Measurements from ENCODE around the gene CBARP.
A peak's percentile ranks its signal among the peaks of the same experiment; 100 is the strongest.

The CBARP gene, protein sequence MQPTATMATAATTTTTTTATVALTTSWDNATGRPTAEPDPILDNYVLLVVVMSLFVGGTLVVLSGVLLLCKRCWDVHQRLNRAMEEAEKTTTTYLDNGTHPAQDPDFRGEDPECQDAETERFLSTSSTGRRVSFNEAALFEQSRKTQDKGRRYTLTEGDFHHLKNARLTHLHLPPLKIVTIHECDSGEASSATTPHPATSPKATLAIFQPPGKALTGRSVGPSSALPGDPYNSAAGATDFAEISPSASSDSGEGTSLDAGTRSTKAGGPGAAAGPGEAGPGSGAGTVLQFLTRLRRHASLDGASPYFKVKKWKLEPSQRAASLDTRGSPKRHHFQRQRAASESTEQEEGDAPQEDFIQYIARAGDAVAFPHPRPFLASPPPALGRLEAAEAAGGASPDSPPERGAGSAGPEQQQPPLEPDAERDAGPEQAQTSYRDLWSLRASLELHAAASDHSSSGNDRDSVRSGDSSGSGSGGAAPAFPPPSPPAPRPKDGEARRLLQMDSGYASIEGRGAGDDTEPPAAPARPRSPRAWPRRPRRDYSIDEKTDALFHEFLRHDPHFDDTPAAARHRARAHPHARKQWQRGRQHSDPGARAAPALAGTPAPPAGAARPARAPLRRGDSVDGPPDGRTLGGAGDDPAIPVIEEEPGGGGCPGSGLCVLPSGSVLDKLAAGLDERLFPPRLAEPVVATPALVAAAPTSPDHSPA

DNA sequence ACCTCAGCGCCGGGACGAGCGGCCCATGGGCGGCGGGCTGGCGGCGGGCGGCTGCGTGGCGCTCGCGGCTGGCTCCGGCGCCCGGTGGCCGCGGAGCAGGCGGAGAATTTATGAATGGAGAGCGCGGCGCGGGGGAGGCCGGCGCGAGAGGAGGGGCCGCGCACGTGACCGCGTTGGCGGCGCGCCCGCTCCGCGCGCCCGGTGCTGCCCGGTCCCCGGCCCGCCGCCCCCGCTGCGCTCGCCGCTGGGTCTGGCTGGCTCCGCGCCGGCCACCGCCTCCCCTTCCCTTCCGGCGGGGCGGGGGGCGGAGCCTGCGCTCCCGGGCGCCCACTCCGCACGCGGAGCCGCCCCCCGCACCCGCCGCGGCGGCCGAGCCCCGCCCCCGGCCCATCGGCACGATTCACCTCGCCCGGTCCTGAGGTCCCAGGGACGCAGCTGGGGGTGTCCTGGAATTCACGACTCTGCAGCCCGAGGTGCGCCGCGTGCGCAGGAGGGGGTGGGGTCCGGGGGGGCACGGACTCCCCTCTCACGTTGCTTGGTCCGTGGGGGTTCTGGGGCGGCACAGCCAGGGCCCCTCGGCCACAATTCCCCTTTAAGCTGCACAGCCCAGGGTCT, at the start of gene CBARP:
Gene CBARP (minus strand): TSS at position 252 of the 615 bp plus-strand sequence. CDS start 1,905 bp downstream, outside the sequence.
- DNase-seq (ENCODE audit: low read depth in 2 of 2, low spot score in 1 of 2): no peak

DNA sequence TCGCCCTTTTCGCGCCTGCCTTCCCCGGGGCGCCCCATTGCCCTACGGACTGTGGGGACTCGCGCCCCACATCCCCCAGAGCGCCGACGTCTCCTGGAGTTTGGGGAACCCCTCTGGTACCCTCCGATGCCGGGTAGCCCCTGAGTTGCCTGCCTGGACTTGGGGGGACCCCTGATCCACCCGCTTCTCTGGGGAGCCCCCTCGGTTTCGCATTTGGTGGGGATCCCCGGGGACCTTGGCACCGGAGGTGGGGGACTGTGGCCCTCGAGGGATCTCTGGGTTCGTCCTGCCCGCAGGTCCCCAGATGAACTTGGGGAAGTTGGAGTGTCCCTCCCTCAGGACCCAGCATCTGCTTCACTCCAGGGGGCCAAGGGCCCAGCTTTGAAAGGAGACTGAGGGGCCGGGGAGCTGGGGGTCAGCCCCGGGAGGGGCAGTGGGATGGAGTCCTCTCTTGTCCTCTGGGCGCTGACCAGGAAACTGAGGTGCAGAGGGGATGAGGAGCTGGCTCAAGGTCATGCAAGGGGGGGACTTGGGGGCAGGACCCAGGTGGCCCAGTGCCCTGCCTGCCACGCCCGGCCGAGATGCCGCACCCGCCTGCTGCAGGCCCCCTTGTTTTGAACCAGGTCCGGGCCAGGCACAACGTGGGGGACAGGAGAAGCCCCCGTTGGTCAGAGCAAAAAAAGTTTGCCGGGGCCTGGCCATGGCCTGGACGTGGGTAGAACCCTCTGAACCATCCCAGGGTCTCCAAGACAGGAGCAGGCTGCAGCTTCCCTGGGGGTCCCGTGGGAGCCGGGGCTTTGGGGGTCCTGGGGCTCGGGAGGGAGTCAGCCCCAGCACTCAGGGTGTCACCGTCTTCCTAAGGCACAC, 48.9 kb upstream of the CBARP start:
- DNase-seq (ENCODE audit: low read depth in 2 of 2, low spot score in 1 of 2): no peak

DNA sequence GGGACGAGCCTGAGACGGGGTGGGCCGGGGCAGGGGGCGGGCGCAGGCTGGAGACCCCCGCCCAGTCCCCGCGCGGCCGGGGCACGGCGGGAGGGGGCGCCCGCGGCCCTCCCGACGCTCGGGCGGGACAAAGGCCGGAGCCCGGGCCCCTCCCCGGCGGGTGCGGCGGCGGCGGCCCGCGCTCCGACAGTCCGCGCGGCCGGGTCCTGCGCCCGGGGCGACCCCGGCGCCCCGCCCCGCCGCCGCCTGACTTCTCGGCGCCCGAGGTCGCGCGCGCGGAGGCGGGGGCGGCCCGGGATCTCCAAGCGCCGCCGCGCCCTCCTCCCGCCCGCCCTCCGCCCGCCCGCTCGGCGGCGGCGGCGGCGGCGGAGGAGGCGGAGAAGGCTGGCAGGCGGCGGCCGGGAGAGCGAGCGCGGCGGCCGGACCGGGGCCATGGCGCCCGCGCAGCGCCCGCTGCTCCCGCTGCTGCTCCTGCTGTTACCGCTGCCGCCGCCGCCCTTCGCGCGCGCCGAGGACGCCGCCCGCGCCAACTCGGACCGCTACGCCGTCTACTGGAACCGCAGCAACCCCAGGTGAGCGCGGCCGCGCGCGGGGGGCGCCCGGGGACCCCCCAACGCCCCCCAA, 48.0 kb upstream of the CBARP start, which contains the start of gene EFNA2:
Gene EFNA2 (plus strand): TSS at position 137 of the 624 bp plus-strand sequence. CDS start 296 bp downstream, at position 433.
- no peak for DNase-seq (ENCODE audit: low read depth in 2 of 2, low spot score in 1 of 2)

DNA sequence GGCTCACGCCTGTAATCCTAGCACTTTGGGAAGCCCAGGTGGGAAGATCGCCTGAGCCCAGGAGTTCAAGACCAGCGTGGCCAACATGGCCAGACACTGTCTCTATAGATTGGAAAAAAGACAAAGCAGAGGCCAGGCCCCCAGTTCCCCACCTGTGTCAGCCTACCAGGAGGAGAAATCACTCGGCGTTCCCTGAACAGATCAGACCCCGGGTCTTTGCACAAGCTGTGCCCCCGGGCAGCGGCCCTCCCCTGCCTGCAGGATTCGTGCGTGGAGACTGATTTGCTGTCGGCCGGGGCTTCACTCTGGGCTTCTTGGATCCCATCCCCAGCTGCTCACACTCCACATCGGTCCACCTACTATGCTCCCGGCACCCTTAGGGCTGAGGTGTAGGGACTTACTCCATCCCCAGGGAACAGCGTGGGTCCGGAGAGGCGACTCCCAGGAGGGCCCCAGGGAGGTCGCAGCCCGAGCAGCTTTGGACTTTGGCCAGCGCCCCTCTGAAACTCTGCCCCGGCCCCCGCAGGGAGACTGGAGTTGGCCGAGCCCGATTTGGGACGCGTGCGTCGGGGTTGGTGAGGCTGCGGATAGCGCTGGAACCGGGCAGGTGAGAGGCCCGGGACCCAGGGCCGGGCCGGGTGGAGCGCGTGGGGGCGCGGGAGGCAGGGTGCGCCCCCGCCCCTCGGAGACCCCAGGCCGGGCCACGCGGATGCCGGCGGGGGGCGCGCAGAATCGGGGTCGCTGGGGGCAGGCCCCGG, 47.4 kb upstream of the CBARP start:
- no peak for DNase-seq (ENCODE audit: low read depth in 2 of 2, low spot score in 1 of 2)

DNA sequence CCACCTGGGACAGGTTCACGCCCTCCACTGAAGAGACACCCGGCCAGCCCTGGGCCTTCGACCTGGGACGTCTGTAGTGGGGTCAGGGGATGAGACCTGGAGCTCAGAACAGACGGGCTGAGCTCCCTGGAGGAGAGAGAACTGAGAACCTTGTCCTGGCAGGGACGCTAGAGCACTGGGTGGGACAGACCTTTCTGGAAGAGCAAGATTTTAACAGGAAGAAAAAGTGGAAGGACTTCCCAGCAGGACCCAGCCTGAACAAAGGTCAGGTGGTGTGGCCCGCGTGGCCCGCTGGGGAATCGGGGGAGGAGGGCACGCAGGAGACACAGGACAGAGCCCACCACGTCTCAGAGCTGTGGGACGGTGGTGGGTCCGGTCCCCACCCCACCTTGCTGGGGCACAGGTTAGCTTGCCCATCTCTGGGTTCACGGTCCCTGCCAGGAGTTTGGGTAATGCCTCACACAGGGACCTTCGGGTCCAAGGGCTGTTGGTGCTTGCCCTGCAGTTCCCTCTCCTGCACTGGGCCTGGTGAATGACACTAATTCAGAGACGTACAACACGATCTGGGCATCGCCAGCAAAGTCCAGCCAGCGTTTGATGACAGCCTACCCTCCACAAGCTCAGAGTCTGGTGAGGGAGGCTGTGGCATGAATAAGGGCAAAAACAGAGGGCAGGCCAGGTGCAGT, 46.6 kb upstream of the CBARP start:
- DNase-seq (ENCODE audit: low read depth in 2 of 2, low spot score in 1 of 2): no peak

DNA sequence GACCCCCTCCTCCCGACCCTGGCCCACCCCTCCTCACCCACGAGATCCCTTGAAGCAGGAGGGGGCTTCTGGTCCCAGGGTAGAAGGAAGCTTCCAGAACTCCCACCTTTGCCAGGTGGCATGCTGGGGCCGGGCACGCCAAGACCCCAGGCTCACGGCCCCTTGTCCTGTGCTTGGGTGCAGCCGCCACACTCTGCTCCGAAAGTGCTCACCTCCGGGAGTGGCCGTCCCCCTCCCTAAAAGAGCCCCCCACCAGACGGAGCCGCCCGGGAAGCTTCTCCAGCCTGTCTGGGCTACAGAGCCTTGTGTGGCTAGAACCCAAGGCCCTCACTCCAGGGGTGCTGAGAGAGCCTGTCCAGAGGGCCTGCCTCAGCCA, 46.1 kb upstream of the CBARP start:
- no peak for DNase-seq (ENCODE audit: low read depth in 2 of 2, low spot score in 1 of 2)

DNA sequence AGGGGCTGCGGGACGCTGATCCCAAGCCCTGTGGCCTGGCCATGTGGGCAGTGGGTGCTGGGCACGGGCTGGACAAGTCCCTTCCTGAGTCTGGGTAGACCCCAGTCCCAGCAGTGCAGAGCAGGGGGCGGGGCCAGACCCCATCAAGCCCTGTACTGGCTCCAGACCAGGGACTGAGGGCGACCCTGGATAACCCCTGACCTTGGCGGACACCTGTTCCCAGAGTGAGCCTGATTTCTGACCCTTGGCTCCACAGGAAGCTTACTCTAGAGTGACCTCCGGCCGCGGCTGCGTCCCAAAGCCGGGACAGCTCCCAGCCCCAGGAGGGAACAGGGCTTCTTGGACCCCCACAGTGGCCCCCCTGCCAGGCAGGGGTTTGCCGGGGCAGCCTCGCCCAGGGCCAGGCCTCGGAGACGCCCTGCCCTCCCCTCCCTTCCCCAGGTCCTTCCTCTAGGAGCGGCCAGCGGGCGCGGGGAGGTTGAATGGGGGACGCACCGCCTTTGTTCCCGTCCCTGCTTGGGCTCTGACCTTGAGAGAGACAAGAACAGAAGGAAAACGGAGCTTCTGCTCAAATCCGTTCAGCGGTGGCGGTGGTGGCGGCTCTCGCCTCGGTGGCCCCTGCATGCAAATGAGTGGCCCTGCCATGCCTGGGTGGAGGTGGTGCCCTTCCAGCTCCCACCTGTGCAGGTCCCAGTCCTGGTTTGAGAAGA, 45.6 kb upstream of the CBARP start:
- no peak for DNase-seq (ENCODE audit: low read depth in 2 of 2, low spot score in 1 of 2)

DNA sequence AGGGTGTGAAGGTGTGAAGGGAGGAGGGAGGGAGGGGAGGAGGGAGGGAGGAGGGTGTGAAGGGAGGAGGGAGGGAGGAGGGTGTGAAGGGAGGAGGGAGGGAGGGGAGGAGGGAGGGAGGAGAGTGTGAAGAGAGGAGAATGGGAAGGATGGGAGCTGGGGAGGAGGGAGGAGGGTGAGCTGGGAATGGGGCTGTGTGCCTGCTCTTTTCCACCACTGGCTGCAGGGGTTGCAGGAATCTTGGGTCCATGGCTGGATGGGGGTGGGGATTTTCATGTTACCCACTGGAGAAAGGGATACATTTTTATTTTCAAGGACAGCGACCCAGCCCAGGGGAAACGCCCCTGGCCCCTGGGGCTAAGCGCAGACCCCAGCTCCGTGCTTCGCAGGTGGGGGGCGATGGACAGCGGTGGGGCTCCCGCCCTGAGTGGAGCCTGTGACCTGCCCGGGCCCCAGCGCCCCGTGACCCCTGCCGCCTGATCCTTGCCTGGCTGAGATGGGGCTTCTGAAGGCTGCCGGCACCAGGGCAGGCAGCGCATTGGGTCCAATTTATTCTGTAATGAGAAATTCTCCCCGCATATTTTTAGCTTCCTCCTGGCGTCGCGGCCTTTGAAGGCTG, 44.9 kb upstream of the CBARP start:
- DNase-seq (ENCODE audit: low read depth in 2 of 2, low spot score in 1 of 2): no peak

DNA sequence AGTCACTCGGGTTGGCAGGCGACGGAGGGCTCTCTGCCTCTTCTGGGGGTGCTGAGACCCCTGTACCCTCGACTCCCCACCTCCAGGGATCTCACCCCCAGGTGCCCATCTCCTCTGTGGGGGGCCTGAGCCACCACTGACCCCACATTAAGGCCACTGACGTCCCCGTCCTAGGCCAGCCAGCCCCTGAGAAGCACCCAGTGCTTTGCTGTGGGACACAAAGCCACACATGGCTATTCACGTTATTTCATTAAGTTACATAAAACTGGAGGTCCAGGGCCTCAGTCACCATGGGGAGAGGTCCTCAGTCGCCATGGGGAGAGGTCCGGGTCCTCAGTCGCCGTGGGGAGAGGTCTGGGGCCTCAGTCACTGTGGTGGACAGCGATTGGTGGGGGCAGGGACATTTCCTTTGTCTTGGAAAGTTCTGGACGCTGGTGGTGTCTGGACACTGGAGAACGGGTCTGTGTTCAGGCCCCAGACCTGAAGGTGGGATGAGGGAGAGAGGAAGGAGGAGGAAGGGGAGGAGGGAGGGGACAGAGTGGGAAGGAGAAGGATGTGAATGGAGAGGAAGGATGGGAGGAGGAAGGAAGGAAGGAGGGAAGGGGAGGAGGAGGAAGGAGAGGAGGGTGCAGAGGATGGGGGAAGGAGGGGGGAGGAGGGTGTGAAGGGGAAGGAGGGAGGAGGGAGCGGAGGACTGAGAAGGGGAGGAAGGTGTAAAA, 43.9 kb upstream of the CBARP start:
- DNase-seq (ENCODE audit: low read depth in 2 of 2, low spot score in 1 of 2): no peak

DNA sequence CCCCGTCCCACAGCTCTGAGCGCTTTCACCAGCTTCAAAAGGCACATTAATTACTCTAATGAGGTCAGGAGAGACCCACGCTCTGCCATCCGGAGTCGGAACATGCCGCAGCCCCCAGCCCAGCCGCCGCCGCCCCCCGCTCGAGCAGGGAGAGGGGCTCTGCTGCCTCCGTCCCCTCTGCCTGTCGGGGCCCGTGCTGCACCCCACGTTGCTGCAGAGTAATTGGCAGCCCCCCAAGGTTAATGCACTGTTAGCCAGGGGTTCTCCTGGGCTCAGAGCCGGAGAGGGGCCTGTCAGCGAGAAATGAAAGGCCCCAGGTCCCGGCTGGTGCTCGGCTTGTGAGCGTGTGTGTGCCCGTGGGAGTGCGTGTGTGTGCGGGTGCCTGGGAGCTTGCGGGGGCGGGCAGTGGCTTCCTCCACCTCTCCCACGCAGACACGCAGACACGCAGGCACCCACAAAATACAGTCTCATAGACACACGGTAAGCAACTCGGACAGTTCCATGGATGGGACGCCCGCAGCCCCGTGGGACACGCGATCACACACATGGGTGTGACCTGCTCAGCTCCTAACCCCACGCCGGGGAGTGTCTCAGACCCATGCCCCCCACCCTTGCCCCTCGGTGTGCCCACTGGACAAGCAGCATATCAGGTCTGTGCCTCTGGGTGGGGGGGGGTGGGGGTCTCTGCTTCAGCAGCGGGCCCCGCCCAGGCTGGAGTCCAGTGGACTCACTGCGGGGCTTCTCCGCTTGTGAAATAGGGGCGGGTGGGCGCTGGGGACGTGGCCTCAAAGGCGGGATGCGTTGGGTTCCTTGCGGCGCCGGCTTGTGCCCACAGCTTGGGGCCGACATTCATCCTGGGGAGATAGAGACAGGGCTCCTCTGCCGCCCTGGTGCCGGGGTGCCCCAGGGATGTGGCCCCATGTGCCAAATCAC, 43.1 kb upstream of the CBARP start:
- DNase-seq (ENCODE audit: low read depth in 2 of 2, low spot score in 1 of 2): no peak

DNA sequence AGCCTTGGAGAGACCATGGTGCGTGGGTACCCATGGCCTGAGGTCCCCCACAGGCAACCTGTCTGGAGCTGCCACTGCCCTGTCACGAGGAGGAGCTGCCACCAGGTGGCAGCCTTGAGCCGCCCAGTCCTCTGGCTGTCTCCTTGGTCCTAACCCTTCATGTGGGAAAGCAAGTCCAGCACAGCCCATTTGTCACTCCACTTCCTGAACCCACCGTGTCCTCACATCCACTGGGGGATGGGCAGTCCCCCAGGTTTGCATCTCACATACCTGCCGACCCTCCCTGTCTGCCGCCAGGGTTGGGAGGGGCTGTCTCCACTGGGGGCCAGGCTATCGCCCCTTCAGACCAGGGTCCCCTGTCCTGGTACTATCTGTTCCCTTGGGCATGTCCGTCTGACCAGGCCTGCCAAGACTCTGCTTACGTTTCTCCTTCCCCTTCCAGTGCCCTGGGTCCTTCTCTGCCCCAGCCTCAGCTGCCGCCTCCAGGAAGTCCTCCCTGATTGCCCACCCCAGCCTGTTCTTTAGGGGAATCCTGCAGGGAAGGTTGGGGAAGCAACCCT, 42.1 kb upstream of the CBARP start:
- DNase-seq (ENCODE audit: low read depth in 2 of 2, low spot score in 1 of 2): peak in 1 of 2 donors; percentile 57

DNA sequence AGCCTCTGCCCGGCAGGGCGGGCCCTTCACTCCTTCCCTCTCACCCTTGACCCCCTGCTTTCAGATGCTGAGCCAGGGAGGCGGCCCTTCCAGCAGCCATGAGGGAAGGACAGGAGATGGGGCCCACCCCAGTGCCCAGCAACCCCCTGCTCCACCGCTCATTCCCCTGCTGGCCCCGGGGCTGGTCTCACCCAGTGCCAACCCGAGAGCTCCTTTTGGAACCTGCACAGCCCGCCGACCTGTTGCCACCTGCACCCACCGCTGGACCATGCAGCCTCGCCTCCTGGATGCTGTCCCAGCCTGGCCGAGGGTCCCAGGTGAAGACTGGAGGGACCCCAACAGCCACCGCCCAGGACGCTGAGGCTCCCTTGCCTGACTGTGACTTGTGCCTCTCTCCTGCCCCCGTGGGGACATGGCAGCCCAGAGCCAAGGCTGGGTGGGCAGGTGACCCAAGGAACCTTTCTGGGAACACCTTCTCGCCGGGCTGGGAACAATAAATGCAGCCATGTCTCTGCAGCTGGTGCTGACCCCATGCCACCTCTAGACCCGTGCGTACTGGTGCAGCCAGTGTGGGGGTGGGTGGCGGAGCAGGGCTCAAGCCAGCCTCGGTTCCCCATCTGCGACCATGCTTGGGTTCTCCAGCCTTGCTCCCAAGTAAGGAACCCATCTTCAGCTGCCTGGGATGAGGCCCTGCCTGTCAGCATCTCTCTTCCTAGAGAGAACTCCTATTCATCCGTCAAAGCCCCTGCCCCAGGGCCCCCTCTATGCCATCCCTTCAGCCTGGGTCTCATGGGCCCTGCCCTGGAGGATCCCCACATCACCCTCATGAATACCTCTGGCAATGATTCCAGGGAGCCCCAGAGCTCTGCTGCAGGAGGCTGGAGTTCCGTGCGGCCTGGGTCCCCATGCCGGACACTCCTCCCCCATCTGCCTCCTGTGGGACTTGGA, 41.2 kb upstream of the CBARP start:
- no peak for DNase-seq (ENCODE audit: low read depth in 2 of 2, low spot score in 1 of 2)

DNA sequence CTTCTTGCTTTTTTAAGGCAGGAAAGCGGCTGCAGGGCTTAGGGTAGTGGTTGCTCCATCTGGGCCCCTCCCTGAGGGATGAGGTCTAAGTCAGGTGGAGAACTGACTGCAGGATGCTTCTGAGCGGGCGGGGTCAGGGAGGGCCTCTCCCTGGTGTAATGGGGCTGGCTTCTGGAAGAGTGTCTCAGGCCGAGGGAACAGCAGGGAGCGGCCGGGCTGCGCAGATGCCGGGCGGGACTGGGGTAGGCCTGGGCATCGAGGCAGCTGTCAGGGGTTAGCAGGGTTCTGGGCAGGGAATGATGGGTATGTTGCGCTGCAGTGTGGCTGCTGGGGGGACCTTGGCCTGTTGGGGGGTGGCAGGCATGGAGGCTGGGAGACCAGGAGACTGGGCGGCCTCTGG, 40.3 kb upstream of the CBARP start:
- DNase-seq (ENCODE audit: low read depth in 2 of 2, low spot score in 1 of 2): no peak

DNA sequence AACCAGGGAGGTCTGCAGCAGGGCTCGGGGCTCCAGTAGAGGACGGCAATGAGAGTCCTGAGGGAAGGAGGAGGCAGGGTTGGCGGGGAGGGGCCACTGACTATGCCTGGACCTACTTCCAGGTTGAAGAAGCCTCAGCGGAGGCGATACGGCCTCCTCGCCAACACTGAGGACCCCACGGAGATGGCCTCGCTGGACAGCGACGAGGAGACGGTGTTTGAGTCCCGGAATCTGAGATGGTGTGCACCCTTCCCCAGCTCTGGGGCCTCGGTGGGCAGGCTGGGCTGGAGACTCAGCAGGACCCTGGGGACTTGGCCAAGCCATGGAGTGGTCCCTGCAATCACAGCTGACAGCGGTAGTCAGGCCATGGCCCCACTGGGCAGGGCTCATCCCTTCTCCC, 39.3 kb upstream of the CBARP start:
- DNase-seq (ENCODE audit: low read depth in 2 of 2, low spot score in 1 of 2): no peak

DNA sequence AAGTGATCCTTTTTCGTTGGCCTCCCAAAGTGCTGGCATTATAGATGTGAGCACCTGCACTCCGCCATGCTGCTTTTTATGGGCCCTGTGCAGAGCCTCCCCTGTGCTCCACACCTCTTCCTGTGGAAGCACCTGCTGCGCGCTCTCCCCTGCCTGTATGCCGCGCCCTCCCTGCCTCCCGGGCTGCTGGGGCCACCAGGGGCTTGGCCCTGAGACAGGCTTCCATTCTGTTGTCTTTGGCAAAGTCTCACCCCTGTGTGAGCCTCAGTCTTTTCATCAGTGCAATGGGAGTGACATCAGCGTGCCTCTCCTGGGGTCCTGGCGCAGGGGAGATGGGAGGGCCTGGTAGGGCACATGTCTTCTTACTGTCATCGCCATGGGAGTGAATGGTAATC, 38.8 kb upstream of the CBARP start:
- no peak for DNase-seq (ENCODE audit: low read depth in 2 of 2, low spot score in 1 of 2)
